Activated CD8-positive, alpha-beta memory T cell treated with anti-CD3 and anti-CD28 coated beads, Interleukin-2, amount 50 U/mL, for 24 hours (primary cell): Measurements from ENCODE around the gene HEATR1.
"Not testable (repeated sequence)": the region's sequence is repeated elsewhere in the genome, so short reads cannot be mapped to it uniquely, and the experiment has no call there.

ENCODE experiments used
- DNase-seq: peaks from one replicate; pipeline ENCODE4 v3.0.0-alpha.2; 2020; ENCODE audit errors: extremely low read depth

Gene HEATR1

DNA sequence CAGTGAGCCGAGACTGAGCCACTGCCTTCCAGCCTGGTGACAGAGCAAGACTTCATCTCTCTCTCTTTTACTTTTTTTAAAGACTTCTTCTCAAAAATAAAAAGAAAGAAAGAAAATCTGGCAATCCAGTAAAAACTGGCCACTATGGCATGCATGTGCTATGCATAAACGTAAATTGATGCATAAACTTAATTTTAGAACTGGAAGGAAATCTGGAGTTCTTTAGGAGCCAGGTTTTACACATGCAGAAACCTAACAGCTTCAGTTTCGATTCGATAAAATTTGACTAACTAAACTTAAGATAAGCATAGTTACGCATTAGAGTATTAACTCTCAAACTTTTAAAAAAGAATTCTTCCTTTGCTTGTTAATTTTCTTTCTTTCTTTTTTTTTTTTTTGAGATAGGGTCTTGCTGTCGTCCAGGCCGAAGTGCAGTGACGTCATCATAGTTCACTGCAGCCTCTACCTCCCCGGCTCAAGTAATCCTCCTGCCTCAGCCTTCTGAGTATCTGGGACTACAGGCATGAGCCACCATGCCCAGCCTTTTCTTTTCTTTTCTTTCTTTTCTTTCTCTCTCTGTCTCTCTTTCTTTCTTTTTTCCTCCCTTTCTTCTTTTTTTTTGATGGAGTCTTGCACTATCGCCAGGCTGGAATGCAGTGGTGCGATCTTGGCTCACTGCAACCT, 92.4 kb downstream of the HEATR1 start:
- DNase-seq, result no peak

DNA sequence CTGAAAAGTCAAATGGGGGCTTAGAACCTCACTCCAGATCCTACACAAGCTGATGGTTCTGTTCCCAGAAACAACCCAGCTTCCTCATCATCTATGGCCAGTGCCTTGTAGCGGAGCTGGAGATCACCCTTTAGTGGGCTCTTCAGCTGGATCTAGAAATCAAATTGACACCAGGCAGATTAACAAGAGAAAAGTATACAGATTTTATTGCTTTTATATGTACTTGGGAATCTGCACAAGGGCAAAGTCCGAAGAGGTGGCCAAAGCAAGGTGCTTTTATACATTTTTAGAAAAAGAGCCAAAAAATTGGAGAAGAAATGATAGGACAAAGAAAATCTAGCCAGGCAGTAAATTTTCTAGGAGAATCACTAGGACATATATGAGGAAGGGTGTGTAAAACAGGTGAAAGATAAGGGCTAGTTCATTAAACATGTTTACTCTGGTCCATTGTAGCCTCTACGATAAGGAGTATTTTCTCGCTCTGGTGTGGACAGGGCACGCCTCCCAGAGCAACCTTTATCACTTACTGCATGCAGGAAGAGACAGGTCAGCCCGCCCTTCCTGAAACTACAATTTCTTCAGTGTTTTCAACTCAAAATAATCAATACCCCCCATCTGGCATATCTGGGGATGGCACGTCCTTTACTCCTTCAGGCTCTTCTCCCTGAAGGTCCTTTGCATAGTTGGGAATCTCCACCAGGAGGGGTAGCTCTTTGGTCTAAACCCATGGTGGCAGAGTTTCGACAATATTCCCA, 94.5 kb downstream of the HEATR1 start:
- no peak for DNase-seq

DNA sequence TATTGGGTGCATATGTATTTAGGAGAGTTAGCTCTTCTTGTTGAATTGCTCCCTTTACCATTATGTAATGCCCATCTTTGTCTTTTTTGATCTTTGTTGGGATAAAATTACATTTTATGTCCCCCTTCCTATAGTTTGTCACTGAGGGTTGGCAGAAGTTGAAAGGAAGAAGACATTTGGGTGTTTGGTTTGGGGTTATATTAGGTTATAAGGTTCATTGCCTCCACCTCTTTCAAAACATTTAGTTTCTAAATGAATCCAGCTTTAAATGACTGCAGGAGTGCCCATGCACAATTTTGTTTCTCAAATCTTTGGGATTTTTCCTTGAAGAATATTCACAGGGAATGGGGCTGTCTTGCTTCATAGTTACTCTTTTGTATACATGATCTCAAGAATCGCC, 95.1 kb downstream of the HEATR1 start:
- no peak for DNase-seq

DNA sequence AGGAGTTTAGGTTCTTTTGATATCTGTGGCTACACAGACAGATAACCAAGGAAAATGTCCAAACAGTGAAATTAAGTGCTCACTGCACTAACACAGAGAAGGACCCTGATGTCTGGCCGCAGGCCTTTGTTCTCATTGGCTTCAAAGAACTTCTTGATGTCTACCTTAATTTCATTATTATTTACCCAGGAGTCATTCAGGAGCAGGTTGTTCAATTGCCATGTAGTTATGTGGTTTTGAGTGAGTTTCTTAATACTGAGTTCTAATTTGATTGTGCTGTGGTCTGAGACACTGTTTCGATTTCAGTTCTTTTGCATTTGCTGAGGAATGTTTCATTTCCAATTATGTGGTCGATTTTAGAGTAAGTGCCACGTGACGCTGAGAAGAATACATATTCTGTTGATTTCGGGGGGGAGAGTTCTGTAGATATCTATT, 95.7 kb downstream of the HEATR1 start:
- DNase-seq, result no peak

DNA sequence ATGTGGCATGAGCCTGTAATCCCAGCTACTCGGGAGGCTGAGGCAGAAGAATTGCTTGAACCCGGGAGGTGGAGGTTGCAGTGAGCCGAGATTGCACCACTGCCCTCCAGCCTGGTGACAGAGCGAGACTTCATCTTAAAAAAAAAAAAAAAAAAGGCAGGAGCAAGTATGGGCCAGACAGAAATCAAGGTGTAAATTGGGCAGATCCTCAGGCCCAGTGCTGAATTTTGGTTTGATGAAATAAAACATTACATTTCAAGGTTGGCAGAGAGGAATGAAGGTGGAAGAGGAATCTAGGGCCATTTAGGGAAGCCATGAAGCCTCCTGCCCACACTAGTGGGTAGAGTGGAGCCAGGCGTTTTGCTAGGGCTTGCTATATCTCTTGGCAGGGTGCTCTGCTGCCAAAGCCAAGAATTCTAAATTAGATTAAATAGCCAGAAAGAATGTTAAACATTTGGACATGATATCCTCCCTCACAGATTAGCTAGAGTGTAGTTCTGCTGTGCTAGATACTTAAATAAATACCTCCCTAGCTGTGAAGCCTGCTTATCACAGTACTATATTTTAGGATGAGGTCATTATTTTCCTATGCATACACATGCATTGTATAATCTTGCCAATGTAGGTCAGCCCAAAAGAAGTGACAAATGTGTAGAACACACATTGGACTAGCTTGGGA, 97.2 kb downstream of the HEATR1 start:
- no peak for DNase-seq

DNA sequence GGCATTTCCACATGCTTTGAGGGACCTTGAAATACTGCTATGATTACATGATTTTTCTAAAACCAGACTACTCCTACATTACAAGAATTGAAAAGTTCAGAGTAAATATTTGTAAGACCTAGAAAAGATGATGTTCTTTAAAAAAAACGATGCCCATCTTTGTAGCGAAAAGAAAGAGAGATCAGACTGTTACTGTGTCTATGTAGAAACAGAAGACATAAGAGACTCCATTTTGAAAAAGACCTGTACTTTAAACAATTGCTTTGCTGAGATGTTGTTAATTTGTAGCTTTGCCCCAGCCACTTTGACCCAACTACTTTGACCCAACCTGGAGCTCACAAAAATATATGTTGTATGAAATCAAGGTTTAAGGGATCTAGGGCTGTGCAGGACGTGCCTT, 100.0 kb downstream of the HEATR1 start:
- not testable (repeated sequence) for DNase-seq

DNA sequence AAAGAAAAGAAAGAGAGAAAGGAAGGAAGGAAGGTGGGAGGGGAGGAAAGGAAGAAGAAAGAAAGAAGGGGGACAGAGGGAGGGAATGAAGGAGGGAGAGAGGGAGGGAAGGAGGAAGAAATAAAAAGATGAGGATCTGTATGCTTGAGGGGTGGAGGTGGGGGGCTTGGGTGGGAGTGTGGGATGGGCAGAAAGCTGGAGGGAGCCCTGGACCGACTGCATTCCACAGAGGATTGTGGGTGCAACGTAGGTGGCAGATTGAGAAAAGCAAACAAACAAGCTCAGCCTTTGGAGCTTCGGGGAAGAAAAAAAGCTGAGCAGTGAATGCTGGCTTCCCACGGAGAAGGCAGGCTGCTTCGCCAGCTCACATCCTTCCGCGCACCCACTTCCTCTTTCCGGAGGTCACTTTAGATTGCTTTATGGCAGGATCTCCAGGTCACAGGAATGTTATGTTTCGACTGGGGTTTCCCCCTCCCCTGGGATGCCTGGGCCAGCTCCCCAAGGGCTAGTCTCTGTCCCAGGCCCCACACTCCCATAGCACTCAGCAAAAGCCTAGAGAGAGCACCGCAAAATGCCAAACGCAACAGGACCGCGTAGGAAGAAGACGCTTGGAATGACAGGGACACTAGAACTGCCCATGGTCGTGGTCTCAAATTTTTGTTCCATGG, 101.2 kb downstream of the HEATR1 start:
- no peak for DNase-seq

DNA sequence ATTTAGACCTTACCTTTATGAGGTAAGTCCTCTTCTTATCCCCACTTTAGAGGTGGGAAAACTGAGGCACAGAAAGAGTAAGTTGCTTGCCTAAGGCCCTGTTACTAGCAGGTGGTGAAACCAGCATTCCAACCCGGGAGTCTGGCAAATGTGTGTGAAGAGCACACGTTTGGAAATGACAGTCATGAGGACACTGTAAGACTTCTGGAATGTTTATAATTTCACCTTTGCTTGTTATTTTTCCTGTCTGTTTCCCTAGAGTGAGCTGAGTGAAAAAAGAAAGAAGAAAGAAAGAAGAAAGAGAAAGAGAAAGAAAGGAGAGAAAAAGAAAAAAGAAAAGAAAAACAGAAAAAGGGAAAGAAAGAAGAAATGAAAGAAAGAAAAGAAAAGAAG, 101.7 kb downstream of the HEATR1 start:
- no peak for DNase-seq

DNA sequence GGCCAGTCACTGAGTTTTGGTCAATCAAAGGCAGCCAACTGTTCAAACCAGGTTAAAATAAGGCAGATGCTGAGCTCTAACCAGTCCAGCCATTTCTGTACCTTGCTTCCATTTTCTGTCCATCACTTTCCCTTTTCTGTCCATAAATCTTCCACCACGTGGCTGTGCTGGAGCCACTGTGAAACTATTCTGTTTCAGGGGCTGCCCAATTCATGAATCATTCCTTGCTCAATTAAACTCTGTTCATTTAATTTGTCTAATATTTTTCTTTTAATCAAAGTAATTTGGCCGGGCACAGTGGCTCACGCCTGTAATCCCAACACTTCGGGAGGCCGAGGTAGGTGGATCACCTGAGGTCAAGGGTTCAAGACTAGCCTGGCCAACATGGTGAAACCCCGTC, 103.2 kb downstream of the HEATR1 start:
- no peak for DNase-seq
